Transverse colon (tissue), 4 donors: ENCODE measurements around the gene PLXDC2.

Experiments used
- POLR2A ChIP-seq: fragments of 450-650 bp; IDR thresholded peaks from one replicate; pipeline ENCODE4 v1.6.1; 2016; ENCODE audit warnings: antibody characterized with exemption, mild to moderate bottlenecking, moderate library complexity
- POLR2AphosphoS5 ChIP-seq, 3 donors: sonication (generic); formaldehyde crosslinking; IDR thresholded peaks; one replicate each; pipeline ENCODE4 v1.6.1; 2016; ENCODE audit warnings: antibody characterized with exemption in 3 of 3
- TF ChIP-seq, protein P1 (sequence below), 5 experiments: fragments of 200-600 bp in 3 of 5; fragments of 450-650 bp in 2 of 5; sonication (generic) in 3 of 5; IDR thresholded peaks; 1 replicate in 2 of 5; 2 replicates in 3 of 5; pipeline ENCODE4 v1.5.1; 2016 to 2017; ENCODE audit warnings: antibody characterized with exemption in 5 of 5, inconsistent platforms in 3 of 5, mild to moderate bottlenecking in 2 of 5, moderate library complexity in 1 of 5

DNA sequence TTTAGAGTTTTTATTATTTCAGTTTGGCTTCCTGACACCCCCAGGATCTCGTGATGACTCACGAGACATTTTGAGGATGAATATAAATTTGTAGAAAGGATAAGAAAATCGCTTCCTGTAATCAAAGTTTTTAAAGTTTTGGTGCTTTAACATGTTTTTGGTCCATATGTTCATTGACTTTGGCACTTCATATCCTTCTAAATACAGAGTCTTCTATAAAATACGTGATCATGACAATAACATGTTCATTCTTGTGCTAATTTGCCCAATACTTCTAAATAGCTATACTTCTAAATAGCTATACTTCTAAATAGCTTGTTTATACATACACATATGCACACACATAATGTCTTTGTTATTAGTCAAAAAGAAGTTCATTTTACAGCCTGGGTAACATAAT is 341.9 kb downstream of the PLXDC2 start:
- TF ChIP-seq, protein P1, sequence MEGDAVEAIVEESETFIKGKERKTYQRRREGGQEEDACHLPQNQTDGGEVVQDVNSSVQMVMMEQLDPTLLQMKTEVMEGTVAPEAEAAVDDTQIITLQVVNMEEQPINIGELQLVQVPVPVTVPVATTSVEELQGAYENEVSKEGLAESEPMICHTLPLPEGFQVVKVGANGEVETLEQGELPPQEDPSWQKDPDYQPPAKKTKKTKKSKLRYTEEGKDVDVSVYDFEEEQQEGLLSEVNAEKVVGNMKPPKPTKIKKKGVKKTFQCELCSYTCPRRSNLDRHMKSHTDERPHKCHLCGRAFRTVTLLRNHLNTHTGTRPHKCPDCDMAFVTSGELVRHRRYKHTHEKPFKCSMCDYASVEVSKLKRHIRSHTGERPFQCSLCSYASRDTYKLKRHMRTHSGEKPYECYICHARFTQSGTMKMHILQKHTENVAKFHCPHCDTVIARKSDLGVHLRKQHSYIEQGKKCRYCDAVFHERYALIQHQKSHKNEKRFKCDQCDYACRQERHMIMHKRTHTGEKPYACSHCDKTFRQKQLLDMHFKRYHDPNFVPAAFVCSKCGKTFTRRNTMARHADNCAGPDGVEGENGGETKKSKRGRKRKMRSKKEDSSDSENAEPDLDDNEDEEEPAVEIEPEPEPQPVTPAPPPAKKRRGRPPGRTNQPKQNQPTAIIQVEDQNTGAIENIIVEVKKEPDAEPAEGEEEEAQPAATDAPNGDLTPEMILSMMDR (IDR thresholded peaks at IDR 0.05), result no peak
- TF ChIP-seq POLR2A, result no peak
- no peak for TF ChIP-seq POLR2AphosphoS5 (IDR thresholded peaks at IDR 0.05)
